Cerebellar nuclear complex (tissue), 1 donor: ENCODE measurements around the gene AGAP1.

Source experiments
- DNase-seq, 2 experiments: peaks; one replicate each; lab custom pipeline; 2025; lab: John Stamatoyannopoulos, UW

AGAP1 gene

GRCh38 chr2:235638541-235639427, 144.9 kb downstream of the AGAP1 start:
- DNase-seq = no peak

GRCh38 chr2:235639428-235639773, 145.6 kb downstream of the AGAP1 start:
- DNase-seq = no peak

DNA sequence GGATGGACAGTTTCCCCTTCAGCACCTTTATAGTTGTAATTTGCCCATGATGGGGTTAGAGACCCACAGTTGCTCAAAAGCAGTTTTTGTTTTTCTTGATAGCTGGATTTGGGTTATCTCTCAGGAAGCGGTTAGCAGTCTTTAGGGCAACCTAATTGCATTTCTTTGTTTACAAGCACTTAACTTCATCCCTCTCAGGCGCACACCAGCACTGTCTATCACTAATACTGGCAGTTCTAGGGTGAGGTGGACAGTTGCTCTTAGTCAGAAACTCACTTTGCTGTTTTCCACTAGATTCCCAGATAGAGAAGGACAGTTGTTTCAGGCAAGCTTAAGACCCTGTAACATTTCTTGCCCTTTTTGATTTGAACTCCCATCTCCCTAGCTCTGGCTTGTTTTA, 146.0 kb downstream of the AGAP1 start:
- DNase-seq = no peak

DNA sequence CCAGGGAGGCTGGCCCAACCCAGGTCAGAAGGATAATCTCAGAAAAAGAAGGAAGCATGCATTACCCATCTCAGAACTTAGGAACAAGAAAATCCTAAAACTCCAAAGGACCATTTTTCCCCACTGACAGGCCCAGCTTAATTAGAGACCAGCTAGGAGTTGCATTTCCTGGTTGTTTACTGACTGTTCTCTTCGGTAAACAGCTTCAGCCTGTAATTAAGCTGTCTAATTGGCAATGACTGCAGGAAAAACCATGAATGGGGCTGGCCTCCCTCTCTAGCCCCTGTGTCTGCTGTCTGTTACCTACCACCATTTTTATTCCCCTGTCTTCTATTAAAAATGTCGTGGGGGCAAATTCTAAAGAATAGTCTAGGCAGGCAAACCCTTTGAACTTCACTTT, 146.5 kb downstream of the AGAP1 start:
- DNase-seq = no peak

DNA sequence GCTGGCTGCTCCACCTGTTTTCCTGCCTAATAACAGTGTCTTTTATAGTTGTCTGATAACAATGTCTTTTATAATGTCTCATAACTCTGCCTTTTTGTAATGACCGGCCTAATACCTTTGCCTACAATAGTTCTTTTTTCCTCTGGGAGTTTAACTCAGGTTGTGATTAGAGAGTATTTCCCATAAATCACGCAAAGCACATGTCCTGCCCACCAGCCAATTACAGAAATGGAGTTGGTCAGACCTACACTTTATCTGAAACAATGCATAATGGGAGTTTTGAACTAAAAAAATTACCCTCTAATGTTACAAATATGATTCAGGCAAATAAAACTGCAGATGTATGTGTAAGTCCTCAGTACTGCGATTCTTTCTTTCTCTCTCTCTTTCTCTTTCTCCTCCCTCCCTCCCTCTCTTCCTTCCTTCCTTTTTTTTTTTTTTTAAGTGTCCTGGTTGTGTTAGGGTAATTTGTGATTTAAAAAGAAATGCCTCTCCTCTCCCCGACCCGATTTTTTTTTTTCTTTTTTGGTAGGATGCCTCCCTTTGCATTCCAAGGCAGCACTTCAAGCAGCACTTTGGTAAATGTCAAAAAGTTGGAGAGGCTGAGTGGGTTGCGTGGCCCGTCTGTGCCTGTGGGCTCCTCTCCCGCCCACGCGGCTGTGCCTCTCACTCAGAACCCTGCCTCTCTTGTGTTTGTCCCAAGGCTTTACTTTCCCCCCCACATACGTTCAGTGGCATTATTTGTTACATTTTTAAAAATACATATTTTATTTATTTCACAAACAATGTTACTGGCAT, 147.3 kb downstream of the AGAP1 start:
- DNase-seq = no peak

DNA sequence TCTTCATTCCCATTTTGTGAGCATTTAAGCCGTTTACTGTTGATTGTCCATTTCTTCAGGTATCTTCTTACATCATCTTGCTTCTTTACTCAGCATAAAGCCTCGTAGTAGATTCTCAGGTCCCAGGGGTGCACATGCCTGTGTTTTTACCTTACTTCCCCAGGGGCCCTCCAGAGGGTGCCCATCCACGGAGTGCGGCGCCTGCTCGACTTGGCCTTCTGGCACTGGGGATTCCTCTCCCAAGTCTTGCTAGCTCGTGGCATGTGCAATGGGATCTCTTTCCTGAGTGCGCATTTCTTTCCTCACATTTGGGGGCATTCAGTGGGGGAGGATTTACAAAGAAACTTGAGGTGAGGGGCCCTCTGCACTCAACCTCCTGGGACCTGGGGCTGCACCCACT, 148.1 kb downstream of the AGAP1 start:
- DNase-seq = no peak

GRCh38 chr2:235642446-235643098, 148.7 kb downstream of the AGAP1 start:
- no peak for DNase-seq

DNA sequence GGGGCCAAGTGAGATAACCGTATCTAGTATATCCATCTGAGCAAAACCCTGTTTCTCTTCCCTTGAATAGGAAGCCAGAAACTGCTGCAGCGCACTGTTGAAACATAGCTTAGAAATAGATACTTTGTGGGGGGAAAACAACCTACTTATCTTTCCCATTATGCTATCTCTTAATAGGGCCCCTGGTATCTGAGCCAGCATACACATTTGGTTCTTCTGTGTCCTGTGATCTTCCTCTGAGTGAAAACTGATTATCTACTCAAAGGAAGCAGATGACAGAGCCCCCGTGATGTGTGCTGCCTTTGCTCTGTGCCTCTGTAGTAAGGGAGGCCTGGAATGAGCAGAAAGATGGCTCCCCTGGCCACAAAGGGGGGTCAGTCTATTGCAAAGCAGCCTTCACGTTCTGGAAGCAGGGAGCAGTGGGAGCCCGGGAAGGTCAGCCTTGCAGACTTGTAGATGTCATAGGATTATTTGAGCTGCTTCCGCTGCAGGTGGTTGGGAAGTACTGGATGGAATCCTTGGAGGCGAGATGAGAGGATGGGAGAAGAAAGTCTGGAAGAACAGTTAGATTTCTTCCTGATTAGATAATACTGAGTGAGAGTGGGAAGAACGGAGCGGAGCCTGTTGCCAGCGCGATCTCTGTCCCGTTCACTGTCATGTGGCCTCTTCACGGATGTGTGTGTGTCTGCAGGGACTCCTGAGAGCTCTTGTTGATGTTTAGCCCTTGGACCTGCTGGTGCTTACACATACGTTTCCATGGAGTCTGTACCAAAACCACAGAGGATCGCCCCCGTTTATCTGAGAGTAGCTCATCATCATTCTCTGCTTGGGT, 150.1 kb downstream of the AGAP1 start:
- no peak for DNase-seq

DNA sequence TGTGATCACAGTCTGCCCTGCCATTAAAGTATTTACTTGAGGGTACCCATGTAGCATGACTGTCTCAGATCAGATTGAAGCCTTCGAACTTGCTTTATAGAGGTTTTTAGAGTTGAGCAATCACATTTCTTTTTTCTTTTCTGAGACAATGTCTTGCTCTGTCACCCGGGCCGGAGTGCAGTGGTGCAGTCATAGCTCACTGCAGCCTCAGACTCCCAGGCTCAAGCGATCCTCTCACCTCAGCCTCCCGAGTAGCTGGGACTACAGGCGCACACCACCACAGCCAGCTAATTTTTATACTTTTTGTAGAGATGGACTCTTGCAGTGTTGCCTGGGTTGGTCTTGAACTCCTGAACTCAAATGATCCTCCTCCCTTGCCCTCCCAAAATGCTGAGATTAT, 153.4 kb downstream of the AGAP1 start:
- DNase-seq = no peak

- no peak for DNase-seq
Measured at GRCh38 chr2:235647877-235648276, 154.0 kb downstream of the AGAP1 start.

DNA sequence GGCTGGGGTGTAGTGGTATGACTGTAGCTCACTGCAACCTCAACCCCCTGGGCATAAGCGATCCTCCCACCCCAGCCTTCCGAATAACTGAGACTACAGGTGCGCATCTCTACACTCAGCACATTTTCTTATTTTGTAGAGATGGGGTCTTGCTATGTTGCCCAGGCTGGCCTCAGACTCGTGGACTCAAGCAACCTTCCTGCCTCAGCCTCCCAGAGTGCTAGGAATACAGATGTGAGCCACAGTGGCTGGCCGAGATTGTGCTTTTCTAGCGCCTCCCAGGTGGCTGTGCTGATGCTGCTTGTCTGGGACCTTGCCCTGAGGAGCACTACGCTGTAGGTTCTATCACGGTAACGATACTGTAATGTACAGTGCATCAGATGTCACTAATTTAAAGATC, 155.6 kb downstream of the AGAP1 start:
- no peak for DNase-seq

DNA sequence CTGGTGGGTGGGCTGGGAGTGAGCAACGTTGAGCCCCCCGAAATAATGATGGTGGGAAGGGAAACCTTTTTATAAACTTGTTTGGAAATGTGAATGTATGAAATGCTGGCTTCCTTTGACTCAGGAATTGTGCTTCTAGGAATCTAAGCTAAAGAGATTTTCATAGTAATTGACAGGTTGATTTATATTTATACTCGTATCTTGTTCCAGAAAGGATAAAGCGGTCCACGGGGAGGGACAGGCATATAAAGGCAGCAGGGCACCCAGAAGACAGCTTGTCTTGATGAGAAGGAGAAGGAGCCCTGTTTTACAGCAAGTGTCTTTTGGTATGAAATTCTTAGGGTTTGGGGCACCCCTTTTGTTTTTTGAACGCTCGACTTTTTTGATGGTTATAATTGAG, 157.8 kb downstream of the AGAP1 start:
- no peak for DNase-seq

- no peak for DNase-seq
Measured at GRCh38 chr2:235654103-235654813, 160.4 kb downstream of the AGAP1 start.

- DNase-seq = no peak
Measured at GRCh38 chr2:235658351-235659174, 164.7 kb downstream of the AGAP1 start.

- no peak for DNase-seq
Measured at GRCh38 chr2:235659767-235660322, 166.0 kb downstream of the AGAP1 start.

GRCh38 chr2:235660484-235661082, 166.7 kb downstream of the AGAP1 start:
- no peak for DNase-seq

- DNase-seq = no peak
Measured at GRCh38 chr2:235661167-235661937, 167.5 kb downstream of the AGAP1 start.

DNA sequence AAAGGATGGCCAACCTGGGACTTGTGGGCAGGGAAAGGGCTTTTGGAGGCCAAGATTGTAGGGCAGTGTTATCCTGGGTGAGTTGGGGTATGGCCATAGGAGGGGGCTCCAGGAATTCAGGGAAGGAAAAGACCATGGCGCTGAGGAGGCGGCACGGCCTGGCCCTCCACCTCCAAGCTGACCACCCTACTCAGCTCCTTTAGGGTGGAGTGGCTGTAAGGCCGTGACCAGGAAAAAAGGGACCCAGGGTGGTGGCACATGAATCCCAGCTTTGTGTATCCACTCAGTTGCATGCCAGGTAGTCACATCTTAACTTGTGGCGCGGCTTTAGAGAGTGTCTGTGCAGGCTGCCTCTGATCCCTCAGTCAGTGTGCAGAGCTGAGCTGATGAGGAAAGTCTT, 168.1 kb downstream of the AGAP1 start:
- no peak for DNase-seq

DNA sequence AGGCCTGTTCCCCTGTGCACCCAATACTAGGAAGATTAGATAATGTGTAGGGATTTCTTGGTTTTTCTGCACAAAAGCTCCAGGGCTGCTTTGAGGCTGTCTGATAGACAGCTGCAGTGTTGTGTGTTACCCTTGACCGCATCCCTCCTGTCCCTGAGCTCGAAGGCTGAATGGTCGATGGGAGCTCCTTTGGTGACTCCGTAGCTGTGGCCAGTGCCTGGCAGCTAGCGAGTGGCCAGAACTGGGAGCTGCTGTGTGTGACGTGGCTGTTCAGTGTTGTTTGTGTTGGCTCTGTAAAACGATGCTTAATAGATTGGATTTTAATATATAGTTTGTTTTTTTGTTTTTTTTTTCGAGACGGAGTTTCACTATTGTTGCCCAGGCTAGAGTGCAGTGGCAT, 170.0 kb downstream of the AGAP1 start:
- no peak for DNase-seq
